Small intestine (tissue), 7 donors: Measurements from ENCODE around the gene CCHCR1. TPM values are rescaled to one million over a fixed set of nuclear protein-coding genes. Genes with fewer than 3 reads are reported as not detected.

ENCODE experiments used
- DNase-seq, 2 donors: peaks; one replicate each; pipeline versions ENCODE4 v3.0.0 to v3.0.0-alpha.2; 2013
- FAIRE-seq: peaks from 2 replicates; lab custom pipeline; 2012; peaks lifted over from hg19 to GRCh38; lab: Jason Lieb, UNC
- H3K27ac ChIP-seq, 3 donors: one replicate each; pipeline ENCODE4 v1.5.1; 2013; ENCODE audit warnings: low read length in 2 of 3, mild to moderate bottlenecking in 2 of 3, control low read depth in 1 of 3, inconsistent platforms in 1 of 3, low read depth in 1 of 3, moderate library complexity in 1 of 3
- H3K27me3 ChIP-seq, 3 donors: one replicate each; pipeline ENCODE4 v1.6.1; 2013; ENCODE audit warnings: low read length in 3 of 3, inconsistent platforms in 1 of 3; ENCODE audit not compliant: control insufficient read depth in 3 of 3, insufficient read depth in 3 of 3
- H3K36me3 ChIP-seq, 3 donors: one replicate each; pipeline ENCODE4 v1.6.1; 2013; ENCODE audit warnings: low read length in 3 of 3, inconsistent platforms in 1 of 3, low read depth in 1 of 3, mild to moderate bottlenecking in 1 of 3, moderate library complexity in 1 of 3; ENCODE audit not compliant: control insufficient read depth in 3 of 3, insufficient read depth in 2 of 3
- H3K4me1 ChIP-seq, 3 donors: one replicate each; pipeline ENCODE4 v1.6.1; 2013; ENCODE audit warnings: low read length in 2 of 3, inconsistent platforms in 1 of 3, low read depth in 1 of 3, mild to moderate bottlenecking in 1 of 3, moderate library complexity in 1 of 3; ENCODE audit not compliant: control insufficient read depth in 3 of 3, insufficient read depth in 2 of 3
- H3K4me3 ChIP-seq, 3 donors: one replicate each; pipeline ENCODE4 v1.5.1; 2013; ENCODE audit warnings: low read length in 3 of 3, control low read depth in 1 of 3, inconsistent platforms in 1 of 3, low read depth in 1 of 3, mild to moderate bottlenecking in 1 of 3, moderate library complexity in 1 of 3
- H3K9me3 ChIP-seq, 2 donors: one replicate each; pipeline ENCODE4 v1.6.1; 2013; ENCODE audit warnings: low read depth in 1 of 2, low read length in 1 of 2; ENCODE audit not compliant: control insufficient read depth in 2 of 2, insufficient read depth in 1 of 2
- WGBS, 3 donors: extraction: QIAGEN DNeasy Blood & Tissue Kit; methylation state at CpG; one replicate each; pipeline ENCODE4 v1.1.7; 2013; 5-methylcytosine and 5-hydroxymethylcytosine counted together
- polyA plus RNA-seq, 4 donors: library from polyadenylated mRNA; stranded (reverse) in 3 of 4; unstranded in 1 of 4; fragments of 200-250 nt in 3 of 4; fragments of 120-200 nt in 1 of 4; gene quantifications; one replicate each; pipeline versions ENCODE4 v1.2.1 to v1.2.3, GENCODE V29; 2013
- donor health status: healthy with polysubstance abuse.
- donor health status: control.
- donor health status: control.
- donor health status: Bipolar disorder and iron deficiency.
- donor health status: healthy.

Gene CCHCR1
- polyA plus RNA-seq, 4 donors = 13.2 to 29.0 (median 15.1) TPM

- no peak for FAIRE-seq
- DNase-seq = no peak
- peaks cover 0 to 15% (median 0%) of the 10 kb centered on the region in 3 donors for H3K27me3 ChIP-seq
- no peak overlapping the region for H3K27ac ChIP-seq
- no peaks in the 10 kb centered on the region for H3K36me3 ChIP-seq
- H3K9me3 ChIP-seq = peaks cover 0 to 4% of the 10 kb centered on the region in 2 donors
- H3K4me3 ChIP-seq = no peak overlapping the region
- WGBS, 3 donors = 58 to 68% (median 60%) methylated on average over 12 of the region's 12 CpGs
- H3K4me1 ChIP-seq = peaks cover 0 to 4% (median 3%) of the 10 kb centered on the region in 3 donors
Observed at GRCh38 chr6:31125586-31126363, 31.8 kb downstream of the CCHCR1 start.

- peaks cover 0 to 4% (median 3%) of the 10 kb centered on the region in 3 donors for H3K4me1 ChIP-seq
- H3K4me3 ChIP-seq = no peak overlapping the region
- H3K9me3 ChIP-seq = peaks cover 0 to 4% of the 10 kb centered on the region in 2 donors
- DNase-seq (peak in 1 of 2 donors; percentile 31), FAIRE-seq (no peak)
- 46 to 51% (median 48%) methylated on average over 7 to 8 of the region's 8 CpGs for WGBS, 3 donors
- no peak overlapping the region for H3K27ac ChIP-seq
- no peaks in the 10 kb centered on the region for H3K36me3 ChIP-seq
- H3K27me3 ChIP-seq = peaks cover 0 to 15% (median 0%) of the 10 kb centered on the region in 3 donors
Observed at GRCh38 chr6:31125162-31125561, 32.4 kb downstream of the CCHCR1 start.

- no peaks in the 10 kb centered on the region for H3K36me3 ChIP-seq
- H3K27me3 ChIP-seq = peaks cover 0 to 1% (median 0%) of the 10 kb centered on the region in 3 donors
- H3K4me1 ChIP-seq = peaks cover 0 to 4% (median 3%) of the 10 kb centered on the region in 3 donors
- FAIRE-seq (no peak), DNase-seq (peak; percentile 56 to 59)
- no peak overlapping the region for H3K4me3 ChIP-seq
- no peak overlapping the region for H3K27ac ChIP-seq
- H3K9me3 ChIP-seq = peaks cover 0 to 4% of the 10 kb centered on the region in 2 donors
- 27 to 49% (median 41%) methylated on average over 16 of the region's 16 CpGs for WGBS, 3 donors
Observed at GRCh38 chr6:31122791-31123706, 34.6 kb downstream of the CCHCR1 start.

GRCh38 chr6:31121131-31121790 lies 36.3 kb downstream of the CCHCR1 start:
- DNase-seq (peak in 1 of 2 donors; percentile 40), FAIRE-seq (no peak)
- H3K36me3 ChIP-seq = no peaks in the 10 kb centered on the region
- H3K4me1 ChIP-seq = no peaks in the 10 kb centered on the region
- no peak overlapping the region for H3K4me3 ChIP-seq
- peaks cover 0 to 4% of the 10 kb centered on the region in 2 donors for H3K9me3 ChIP-seq
- H3K27ac ChIP-seq = no peak overlapping the region
- WGBS, 3 donors = 40 to 73% (median 52%) methylated on average over 11 to 12 of the region's 12 CpGs
- peaks cover 0 to 7% (median 0%) of the 10 kb centered on the region in 3 donors for H3K27me3 ChIP-seq

GRCh38 chr6:31120151-31120915 lies 37.3 kb downstream of the CCHCR1 start, which contains the start of gene CDSN:
CDSN (minus strand) TSS chr6:31120446; CDS start chr6:31120419, 27 bp downstream.
- Histone ChIP-seq H3K36me3 (no peaks in the 10 kb centered on the region), H3K4me1 (no peaks in the 10 kb centered on the region), H3K4me3 (no peak within 1 kb of the TSS), H3K27ac (no peak within 1 kb of the TSS), H3K9me3 (no peaks in the 10 kb centered on the region), H3K27me3 (peaks cover 0 to 7% (median 0%) of the 10 kb centered on the region in 3 donors)
- WGBS, 3 donors = 83 to 86% (median 85%) methylated on average over 19 to 26 of the region's 26 CpGs
- FAIRE-seq (no peak), DNase-seq (no peak)

- H3K27ac ChIP-seq = no peak overlapping the region
- H3K36me3 ChIP-seq = no peaks in the 10 kb centered on the region
- FAIRE-seq = no peak
- peaks cover 0 to 7% (median 0%) of the 10 kb centered on the region in 3 donors for H3K27me3 ChIP-seq
- DNase-seq = no peak
- H3K9me3 ChIP-seq = no peaks in the 10 kb centered on the region
- peaks cover 0 to 7% (median 3%) of the 10 kb centered on the region in 3 donors for H3K4me1 ChIP-seq
- H3K4me3 ChIP-seq = no peak overlapping the region
- 77 to 88% (median 78%) methylated on average over 7 of the region's 7 CpGs for WGBS, 3 donors
Observed at GRCh38 chr6:31118178-31118577, 39.4 kb downstream of the CCHCR1 start.

- Histone ChIP-seq H3K27ac (no peak overlapping the region), H3K27me3 (peaks cover 0 to 7% (median 0%) of the 10 kb centered on the region in 3 donors), H3K4me3 (no peak overlapping the region), H3K4me1 (peaks cover 0 to 7% (median 3%) of the 10 kb centered on the region in 3 donors), H3K36me3 (no peaks in the 10 kb centered on the region), H3K9me3 (no peaks in the 10 kb centered on the region)
- WGBS, 3 donors = 80 to 85% (median 83%) methylated on average over 19 of the region's 19 CpGs
- DNase-seq (no peak), FAIRE-seq (no peak)
Observed at GRCh38 chr6:31116661-31117385, 40.8 kb downstream of the CCHCR1 start.
